HG02623 (cell line): ENCODE data around the gene PILRA.

Experiments used
- ATAC-seq: cut with Tn5 transposase; IDR thresholded peaks from one replicate; pipeline ENCODE4 v1.9.1; 2021; ENCODE audit warnings: moderate library complexity; ENCODE audit not compliant: unreplicated experiment

Gene PILRA

GRCh38 chr7:100406767-100407166 is 33.5 kb downstream of the PILRA start:
- ATAC-seq, result no peak

GRCh38 chr7:100407285-100408180 is 34.2 kb downstream of the PILRA start:
- ATAC-seq, result no peak

GRCh38 chr7:100411101-100411500 is 37.8 kb downstream of the PILRA start:
- no peak for ATAC-seq

GRCh38 chr7:100413346-100413745 is 40.1 kb downstream of the PILRA start:
- ATAC-seq, result no peak

GRCh38 chr7:100413889-100414288 is 40.6 kb downstream of the PILRA start:
- ATAC-seq, result no peak

GRCh38 chr7:100415448-100415847 is 42.2 kb downstream of the PILRA start:
- no peak for ATAC-seq

DNA sequence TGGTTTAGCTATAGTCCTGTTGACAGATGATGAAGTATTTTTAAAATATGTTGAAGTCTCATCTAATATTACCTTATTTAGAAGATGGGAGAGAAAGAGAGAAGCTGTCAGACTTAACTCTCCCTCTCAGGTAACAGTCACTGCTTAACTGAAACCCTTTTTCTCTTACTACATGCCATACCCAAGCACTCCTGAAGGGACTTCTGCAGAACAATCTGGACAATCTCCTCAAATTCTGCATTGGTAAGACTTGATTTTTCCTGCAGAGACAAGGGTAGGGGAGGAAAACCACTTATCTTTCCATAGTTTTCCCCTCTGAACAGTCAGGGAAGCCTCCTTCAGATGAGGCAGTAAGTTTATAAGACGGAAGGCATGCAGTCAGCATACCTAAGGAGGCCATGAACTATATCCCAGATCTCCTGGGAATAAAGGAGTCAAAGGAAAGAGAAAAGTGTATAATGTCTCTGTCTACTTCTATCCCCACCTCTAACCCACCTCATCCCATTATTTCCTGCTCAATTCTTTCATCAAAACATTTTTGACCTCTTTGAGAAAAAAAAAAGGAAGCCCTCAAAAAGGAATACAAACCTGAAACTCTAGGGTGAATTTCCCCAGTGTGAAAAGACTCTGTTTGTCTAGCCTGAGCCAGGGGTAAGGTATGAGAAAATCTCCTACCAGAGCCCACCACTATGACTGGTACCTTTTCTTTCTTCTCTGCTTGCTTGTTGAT is 45.8 kb downstream of the PILRA start:
- ATAC-seq, result no peak

- no peak for ATAC-seq
These were observed 46.5 kb downstream of the PILRA start for GRCh38 chr7:100419660-100420226.

GRCh38 chr7:100423315-100423714 is 50.0 kb downstream of the PILRA start:
- ATAC-seq, result no peak

DNA sequence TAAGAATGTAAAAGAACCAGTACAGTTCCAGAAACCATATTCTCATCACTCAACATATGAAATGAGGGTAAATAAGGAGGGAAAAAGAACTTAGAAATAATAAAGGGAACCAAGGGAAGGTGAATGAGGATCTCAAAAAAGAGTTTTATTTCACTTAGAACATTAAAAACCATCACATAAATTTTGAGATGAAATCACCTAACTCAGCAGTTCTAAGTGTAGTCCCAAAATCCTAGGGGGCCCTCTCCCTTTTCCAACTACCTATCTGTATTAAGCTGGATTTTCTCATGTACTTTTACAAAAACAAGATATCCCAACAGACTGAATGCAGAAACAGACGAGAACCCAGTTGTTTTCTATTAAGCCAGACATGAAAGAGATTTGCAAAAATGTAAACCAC is 52.1 kb downstream of the PILRA start:
- no peak for ATAC-seq

DNA sequence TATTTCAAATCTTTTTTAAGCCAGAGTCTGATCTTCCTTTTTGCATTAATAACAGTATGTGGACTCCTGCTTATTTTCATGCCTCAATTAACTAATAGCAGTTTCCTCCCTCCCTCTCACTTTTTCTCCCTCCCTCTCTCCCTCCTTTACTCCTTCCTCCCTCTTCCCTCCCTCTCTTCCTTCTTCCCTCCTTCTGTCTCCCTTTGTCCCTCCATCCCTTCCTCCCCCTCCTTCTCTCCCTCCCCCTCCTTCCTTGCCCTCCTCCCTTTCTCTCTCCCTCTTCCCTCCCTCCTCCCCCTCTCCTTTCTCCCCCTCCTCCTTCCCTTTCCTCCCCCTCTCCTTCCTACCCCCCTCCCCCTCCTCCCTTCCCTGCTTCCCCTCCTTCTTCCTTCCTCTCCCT is 53.2 kb downstream of the PILRA start:
- ATAC-seq, result no peak

- ATAC-seq, result no peak
These were observed 54.5 kb downstream of the PILRA start for GRCh38 chr7:100427762-100428198.

DNA sequence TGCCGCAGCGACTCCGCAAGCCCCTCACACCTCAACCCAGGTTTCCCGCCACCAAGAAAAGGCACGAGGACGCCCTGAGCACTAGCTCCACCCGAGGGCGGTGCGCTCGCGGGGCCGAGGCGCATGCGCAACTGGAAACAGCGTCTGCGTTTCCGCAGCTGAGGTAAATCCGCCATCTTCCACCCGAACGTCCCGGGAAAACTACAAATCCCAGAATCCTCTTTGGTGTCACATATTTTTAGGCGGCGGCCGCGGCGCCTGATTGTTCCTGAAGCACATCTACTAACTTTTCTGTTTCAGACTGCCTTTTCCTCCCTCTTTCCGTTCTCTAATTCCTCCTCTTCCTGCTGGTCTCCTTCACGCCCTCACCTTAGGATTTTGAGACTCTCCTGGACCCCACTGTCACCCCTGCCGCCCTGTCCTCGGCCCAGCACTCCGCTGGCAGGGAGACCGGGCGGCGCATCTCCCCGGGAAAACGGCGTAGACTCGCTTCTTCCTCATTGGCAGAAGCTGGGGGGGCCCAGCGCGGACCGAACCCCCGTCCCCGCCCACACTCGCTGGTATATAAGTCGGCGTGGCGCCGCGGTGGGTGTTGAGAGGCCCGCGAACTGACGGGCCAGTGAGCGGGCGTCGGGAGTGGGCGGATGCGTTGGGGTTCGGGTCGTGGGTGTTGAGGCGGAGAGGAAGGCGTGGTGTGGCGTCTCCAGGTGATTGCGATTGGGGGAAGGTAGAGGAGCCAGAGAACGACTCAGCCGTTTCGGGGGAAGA is 55.1 kb downstream of the PILRA start, which contains the start of gene ZCWPW1:
Gene ZCWPW1, minus strand, starts transcription at position 505 of the 768 bp plus-strand sequence. CDS start 8,054 bp downstream, outside the sequence.
- peak; percentile 34 for ATAC-seq

- peak; percentile 41 for ATAC-seq
These were observed 55.8 kb downstream of the PILRA start for GRCh38 chr7:100428967-100429636.

DNA sequence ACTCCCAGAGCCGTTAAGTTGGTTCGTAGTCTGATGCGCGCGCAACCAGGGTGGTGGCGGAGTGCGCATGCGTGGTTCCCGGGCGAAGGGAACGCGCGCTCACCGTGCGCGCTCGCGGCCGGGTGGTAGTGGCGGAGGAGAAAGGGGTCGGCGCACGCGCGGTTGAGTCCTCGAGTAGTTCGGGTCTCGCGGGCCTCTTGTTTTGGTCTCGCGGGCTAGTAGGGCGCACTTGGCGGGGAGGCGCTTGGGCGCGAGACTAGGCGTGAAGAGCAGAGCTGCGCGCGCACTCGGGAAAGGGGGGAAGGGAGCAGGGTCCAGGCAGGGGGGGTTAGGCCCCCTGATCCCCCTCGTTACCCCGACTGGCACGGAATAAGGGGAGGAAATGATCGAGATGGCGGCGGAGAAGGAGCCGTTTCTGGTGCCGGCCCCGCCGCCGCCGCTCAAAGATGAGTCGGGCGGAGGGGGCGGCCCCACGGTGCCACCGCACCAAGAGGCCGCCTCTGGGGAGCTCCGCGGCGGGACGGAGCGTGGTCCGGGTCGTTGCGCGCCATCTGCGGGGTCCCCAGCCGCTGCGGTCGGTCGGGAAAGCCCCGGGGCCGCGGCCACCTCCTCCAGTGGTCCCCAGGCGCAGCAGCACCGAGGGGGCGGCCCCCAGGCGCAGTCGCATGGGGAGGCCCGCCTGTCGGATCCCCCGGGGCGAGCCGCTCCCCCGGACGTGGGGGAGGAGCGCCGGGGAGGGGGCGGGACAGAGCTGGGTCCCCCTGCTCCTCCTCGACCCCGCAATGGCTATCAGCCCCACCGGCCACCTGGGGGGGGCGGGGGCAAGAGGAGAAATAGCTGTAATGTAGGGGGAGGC is 56.6 kb downstream of the PILRA start, which contains the start of gene MEPCE:
Gene MEPCE, plus strand, starts transcription at position 195 of the 856 bp plus-strand sequence. Its CDS starts 188 bp downstream, at position 383.
- ATAC-seq, result peak; percentile 39

DNA sequence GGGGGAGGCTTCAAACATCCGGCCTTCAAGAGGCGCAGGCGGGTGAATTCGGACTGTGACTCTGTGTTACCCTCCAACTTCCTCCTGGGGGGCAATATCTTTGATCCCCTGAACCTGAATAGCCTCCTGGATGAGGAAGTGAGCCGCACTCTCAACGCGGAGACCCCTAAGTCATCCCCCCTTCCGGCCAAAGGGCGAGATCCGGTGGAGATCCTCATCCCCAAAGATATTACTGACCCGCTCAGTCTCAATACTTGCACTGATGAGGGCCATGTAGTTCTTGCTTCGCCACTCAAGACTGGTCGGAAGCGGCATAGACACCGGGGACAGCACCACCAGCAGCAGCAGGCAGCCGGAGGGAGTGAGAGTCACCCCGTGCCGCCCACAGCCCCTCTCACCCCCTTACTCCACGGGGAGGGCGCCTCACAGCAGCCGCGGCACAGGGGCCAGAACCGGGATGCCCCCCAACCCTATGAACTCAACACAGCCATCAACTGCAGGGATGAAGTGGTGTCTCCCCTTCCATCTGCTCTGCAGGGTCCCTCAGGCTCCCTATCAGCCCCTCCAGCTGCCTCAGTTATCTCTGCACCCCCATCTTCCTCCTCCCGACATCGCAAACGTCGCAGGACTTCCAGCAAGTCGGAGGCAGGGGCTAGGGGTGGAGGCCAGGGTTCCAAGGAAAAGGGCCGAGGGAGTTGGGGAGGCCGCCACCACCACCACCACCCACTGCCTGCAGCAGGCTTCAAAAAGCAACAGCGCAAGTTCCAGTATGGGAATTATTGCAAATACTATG is 57.4 kb downstream of the PILRA start:
- ATAC-seq, result no peak

DNA sequence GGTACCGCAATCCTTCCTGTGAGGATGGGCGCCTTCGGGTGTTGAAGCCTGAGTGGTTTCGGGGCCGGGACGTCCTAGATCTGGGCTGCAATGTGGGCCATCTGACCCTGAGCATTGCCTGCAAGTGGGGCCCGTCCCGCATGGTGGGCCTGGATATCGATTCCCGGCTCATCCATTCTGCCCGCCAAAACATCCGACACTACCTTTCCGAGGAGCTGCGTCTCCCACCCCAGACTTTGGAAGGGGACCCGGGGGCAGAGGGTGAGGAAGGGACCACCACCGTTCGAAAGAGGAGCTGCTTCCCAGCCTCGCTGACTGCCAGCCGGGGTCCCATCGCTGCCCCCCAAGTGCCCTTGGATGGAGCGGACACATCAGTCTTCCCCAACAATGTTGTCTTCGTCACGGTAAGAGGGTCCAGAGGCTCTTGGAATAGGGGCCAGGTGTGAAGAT is 58.0 kb downstream of the PILRA start:
- no peak for ATAC-seq

DNA sequence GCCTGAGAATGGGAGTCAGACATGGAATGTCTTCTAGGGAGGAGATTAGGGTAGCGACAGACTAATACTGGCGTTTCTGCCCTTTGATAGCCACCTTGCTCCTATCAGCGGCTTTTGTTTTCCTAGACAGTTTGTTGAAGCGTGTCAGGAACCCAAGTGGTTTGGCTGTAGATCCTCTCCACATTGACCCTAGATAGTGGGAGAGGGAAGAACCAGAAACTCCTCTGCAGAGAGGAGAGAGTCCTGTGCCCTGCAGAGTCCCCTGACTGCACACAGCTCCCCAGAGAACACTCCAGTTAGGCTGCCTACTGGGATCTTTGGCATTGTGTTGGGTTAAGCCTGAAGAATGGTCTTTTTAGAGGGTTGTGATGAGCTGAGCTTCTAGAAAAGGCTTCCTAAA is 58.8 kb downstream of the PILRA start:
- ATAC-seq, result no peak
